MCF 10A (cell line): Measurements from ENCODE around the gene GLIS2. TPM values are rescaled to one million over a fixed set of nuclear protein-coding genes. Genes with fewer than 3 reads are reported as not detected.

Experiments
- BruUV-seq: library from RNA; stranded (reverse); fragments of 400-500 nt; replicated peaks from 2 replicates; lab custom pipeline; 2021; lab: Mats Ljungman, UMichigan
- CTCF ChIA-PET: fragments of 300-600 bp; sonication (Branson Sonifier 250); formaldehyde crosslinking; extraction: SDS; loops from one replicate; lab custom pipeline; 2021; ENCODE audit warnings: antibody characterized with exemption, inconsistent platforms; lab: Yijun Ruan, JAX
- POLR2A ChIA-PET: fragments of 300-600, 350-650 bp; sonication (Branson Sonifier 250); formaldehyde crosslinking; extraction: SDS; loops from one replicate; lab custom pipeline; 2020; ENCODE audit warnings: antibody characterized with exemption, inconsistent platforms; lab: Yijun Ruan, JAX
- DNase-seq: peaks from one replicate; pipeline ENCODE4 v3.0.0-alpha.2; 2018; ENCODE audit not compliant: unreplicated experiment
- H3K27ac Mint-ChIP-seq: one replicate; pipeline ENCODE4 v1.8.0; 2022; ENCODE audit warnings: mild to moderate bottlenecking, low read depth, mixed read lengths; ENCODE audit not compliant: unreplicated experiment
- H3K27me3 Mint-ChIP-seq: one replicate; pipeline ENCODE4 v1.8.0; 2022; ENCODE audit warnings: mixed read lengths; ENCODE audit not compliant: insufficient read depth, unreplicated experiment
- H3K36me3 Mint-ChIP-seq: one replicate; pipeline ENCODE4 v1.8.0; 2022; ENCODE audit warnings: mild to moderate bottlenecking, moderate library complexity, mixed read lengths; ENCODE audit not compliant: insufficient read depth, unreplicated experiment
- H3K4me1 Mint-ChIP-seq: one replicate; pipeline ENCODE4 v1.8.0; 2022; ENCODE audit warnings: mixed read lengths; ENCODE audit not compliant: insufficient read depth, unreplicated experiment
- H3K4me3 Mint-ChIP-seq: one replicate; pipeline ENCODE4 v1.8.0; 2022; ENCODE audit warnings: mild to moderate bottlenecking, moderate library complexity, mixed read lengths; ENCODE audit not compliant: unreplicated experiment
- H3K9me3 Mint-ChIP-seq: one replicate; pipeline ENCODE4 v1.8.0; 2022; ENCODE audit warnings: mixed read lengths; ENCODE audit not compliant: unreplicated experiment
- CTCF ChIP-seq: fragments of 200-600 bp; IDR thresholded peaks from one replicate; pipeline ENCODE4 v1.8.0; 2022; ENCODE audit warnings: antibody characterized with exemption, mild to moderate bottlenecking; ENCODE audit not compliant: unreplicated experiment
- intact Hi-C: fragments of 100-400 bp; cut with micrococcal nuclease; formaldehyde crosslinking; loops from 2 replicates; pipeline ENCODE4 v1.14.1; 2022
- total RNA-seq: library from RNA; stranded (reverse); gene quantifications from 2 replicates; pipeline ENCODE4 v1.2.3, GENCODE V29; 2022

Gene GLIS2
- total RNA-seq, 1 experiment from 2014 or later, result 14.7 TPM

- no TSS peak for BruUV-seq
- no peaks in the 10 kb centered on the region for H3K4me1 Mint-ChIP-seq
- no peak for TF ChIP-seq CTCF
- H3K36me3 Mint-ChIP-seq, result peaks cover 51% of the 10 kb centered on the region
- no peak overlapping the region for H3K4me3 Mint-ChIP-seq
- intact Hi-C loops, result loop anchor here (5.0 kb wide), 1 partner anchor 83 kb away; no protein-coding TSS in a partner anchor
- ChIA-PET CTCF (interaction anchor here (1.5 to 2.0 kb wide), 3 partner anchors 46 to 351 kb away, joined by 5 to 7 read pairs (median 6); no protein-coding TSS in a partner anchor), POLR2A (interaction anchor here (0.6 to 0.9 kb wide), 2 partner anchors 15 to 303 kb away, joined by 3 read pairs; no protein-coding TSS in a partner anchor)
- no peak for DNase-seq
- H3K9me3 Mint-ChIP-seq, result no peaks in the 10 kb centered on the region
- H3K27ac Mint-ChIP-seq, result no peak overlapping the region
- H3K27me3 Mint-ChIP-seq, result no peaks in the 10 kb centered on the region
Observed at GRCh38 chr16:4334724-4335495, 19.0 kb downstream of the GLIS2 start.

GRCh38 chr16:4336701-4337539 lies 21.1 kb downstream of the GLIS2 start:
- intact Hi-C loops, result no loop called here

GRCh38 chr16:4337540-4338088 lies 21.7 kb downstream of the GLIS2 start:
- no peak overlapping the region for H3K27ac Mint-ChIP-seq
- H3K9me3 Mint-ChIP-seq, result no peaks in the 10 kb centered on the region
- H3K27me3 Mint-ChIP-seq, result no peaks in the 10 kb centered on the region

More at GRCh38 chr16:4336701-4337539, 21.1 kb downstream of the GLIS2 start:
- no peak for TF ChIP-seq CTCF
- no peak overlapping the region for H3K4me3 Mint-ChIP-seq
- ChIA-PET CTCF (no interaction called here), POLR2A (interaction anchor here (1.1 kb wide), 1 partner anchor 9 kb away, joined by 4 read pairs; no protein-coding TSS in a partner anchor)
- H3K27ac Mint-ChIP-seq, result no peak overlapping the region
- H3K27me3 Mint-ChIP-seq, result no peaks in the 10 kb centered on the region
- no peaks in the 10 kb centered on the region for H3K9me3 Mint-ChIP-seq
- H3K36me3 Mint-ChIP-seq, result peaks cover 56% of the 10 kb centered on the region
- DNase-seq, result no peak
- H3K4me1 Mint-ChIP-seq, result no peaks in the 10 kb centered on the region
- no TSS peak for BruUV-seq

More at GRCh38 chr16:4337540-4338088, 21.7 kb downstream of the GLIS2 start:
- no peak for DNase-seq
- intact Hi-C loops, result no loop called here
- no peak overlapping the region for H3K4me3 Mint-ChIP-seq
- H3K4me1 Mint-ChIP-seq, result no peaks in the 10 kb centered on the region
- peaks cover 61% of the 10 kb centered on the region for H3K36me3 Mint-ChIP-seq
- BruUV-seq, result no TSS peak
- ChIA-PET POLR2A (interaction anchor here (1.1 kb wide), 1 partner anchor 8 kb away, joined by 4 read pairs; no protein-coding TSS in a partner anchor), CTCF (no interaction called here)
- no peak for TF ChIP-seq CTCF
